ENCODE measurements around the gene LRRK2.
"Not testable (repeated sequence)": the region's sequence is repeated elsewhere in the genome, so short reads cannot be mapped to it uniquely, and the experiment has no call there.

Gene LRRK2

GRCh38 chr12:40215982-40216381 lies 8.8 kb upstream of the LRRK2 start:
- DNase-seq: peak in 1 of 3 donors; percentile 26

GRCh38 chr12:40216516-40217288 lies 8.1 kb upstream of the LRRK2 start:
- DNase-seq: peak in 2 of 3 donors; percentile 43 to 45

GRCh38 chr12:40219760-40220159 lies 5.0 kb upstream of the LRRK2 start:
- no peak for DNase-seq

- DNase-seq: peak; percentile 59 to 91 (median 87)
These were observed 2.5 kb upstream of the LRRK2 start for GRCh38 chr12:40222247-40222646.

- peak in 2 of 3 donors; percentile 30 to 61 for DNase-seq
These were observed 1.2 kb upstream of the LRRK2 start for GRCh38 chr12:40223646-40224045.

GRCh38 chr12:40225337-40225983 lies 663 bp downstream of the LRRK2 start:
- no peak for DNase-seq

- DNase-seq: peak; percentile 49 to 72 (median 62)
These were observed 1.3 kb downstream of the LRRK2 start for GRCh38 chr12:40225984-40226602.

GRCh38 chr12:40226705-40227104 lies 1.9 kb downstream of the LRRK2 start:
- DNase-seq: peak; percentile 82 to 89 (median 89)

- no peak for DNase-seq
These were observed 2.6 kb downstream of the LRRK2 start for GRCh38 chr12:40227447-40227846.

- no peak for DNase-seq
These were observed 3.9 kb downstream of the LRRK2 start for GRCh38 chr12:40228727-40229126.

GRCh38 chr12:40229690-40230651 lies 5.2 kb downstream of the LRRK2 start:
- no peak for DNase-seq

- no peak for DNase-seq
These were observed 7.8 kb downstream of the LRRK2 start for GRCh38 chr12:40232602-40233001.

GRCh38 chr12:40233741-40234367 lies 9.1 kb downstream of the LRRK2 start:
- DNase-seq: no peak

GRCh38 chr12:40236357-40236850 lies 11.6 kb downstream of the LRRK2 start:
- no peak for DNase-seq

- DNase-seq: peak in 2 of 3 donors; percentile 34 to 50
These were observed 13.6 kb downstream of the LRRK2 start for GRCh38 chr12:40238266-40238902.

GRCh38 chr12:40238979-40239378 lies 14.2 kb downstream of the LRRK2 start:
- DNase-seq: no peak

GRCh38 chr12:40240779-40241178 lies 16.0 kb downstream of the LRRK2 start:
- no peak for DNase-seq

- DNase-seq: no peak
These were observed 16.9 kb downstream of the LRRK2 start for GRCh38 chr12:40241741-40242140.

- not testable (repeated sequence) for DNase-seq
These were observed 19.8 kb downstream of the LRRK2 start for GRCh38 chr12:40244526-40245156.

- DNase-seq: no peak
These were observed 23.2 kb downstream of the LRRK2 start for GRCh38 chr12:40248034-40248433.
